ENCODE data around the gene USP11. TPM values are rescaled to one million over a fixed set of nuclear protein-coding genes. Genes with fewer than 3 reads are reported as not detected.
A peak's percentile ranks its signal among the peaks of the same experiment; 100 is the strongest.

The USP11 gene
- total and polyA plus RNA-seq, 2 experiments from 2014 or later = 64.2 to 65.1 TPM

- no peak for TF ChIP-seq ETS1 (IDR thresholded peaks at IDR 0.05)
These were observed 40.9 kb upstream of the USP11 start (continued) for GRCh38 chrX:47191806-47192401.

- peak within 1 kb of the TSS; percentile 98 for H3K27ac Mint-ChIP-seq
- no peaks in the 10 kb centered on the region for H3F3A ChIP-seq (replicated peaks; ENCODE audit: low read depth)
- no peaks in the 10 kb centered on the region for H3K27me3 ChIP-seq (ENCODE audit: insufficient read depth)
- H3K9me2 ChIP-seq (ENCODE audit: insufficient read depth) = no peaks in the 10 kb centered on the region
- H3K27ac ChIP-seq (ENCODE audit: low read depth) = peak within 1 kb of the TSS; percentile 91; the same call in 1 of the 2 replicates
- TF ChIP-seq STAT1 (IDR thresholded peaks at IDR 0.05; ENCODE audit: unreplicated experiment) (no peak), POLR2AphosphoS5 (IDR thresholded peaks at IDR 0.05; ENCODE audit: low read depth) (peak; percentile 86), ZNF331 (CRISPR knock-in tag; IDR thresholded peaks at IDR 0.05; ENCODE audit: low read depth) (no peak), CTCF (conservative IDR thresholded peaks at IDR 0.05; ENCODE audit: low read depth in 2 of 2) (peak; percentile 73 to 82)
- H3K36me3 ChIP-seq (ENCODE audit: insufficient read depth) = no peaks in the 10 kb centered on the region; the same call in 1 of the 2 replicates
- H4K20me1 ChIP-seq (replicated peaks; ENCODE audit: insufficient read depth) = peaks cover 8% of the 10 kb centered on the region
- peak within 1 kb of the TSS; percentile 94 for H3K4me3 Mint-ChIP-seq
- H2AFZ ChIP-seq = no peak within 1 kb of the TSS
- H3K4me2 ChIP-seq = peak within 1 kb of the TSS; percentile 86
- H3K4me1 ChIP-seq (ENCODE audit: insufficient read depth) = peaks cover 28% of the 10 kb centered on the region
- DNase-seq (ENCODE audit: low spot score) = peak; percentile 95
- no peaks in the 10 kb centered on the region for H3K9me3 Mint-ChIP-seq
- ATAC-seq = peak; percentile 57
- peak within 1 kb of the TSS; percentile 82 for H3K4me3 ChIP-seq
- peaks cover 46% of the 10 kb centered on the region for H3K4me1 Mint-ChIP-seq
- H3K36me3 Mint-ChIP-seq (ENCODE audit: low read depth) = peaks cover 41% of the 10 kb centered on the region
- H3K27me3 Mint-ChIP-seq (ENCODE audit: insufficient read depth, low read depth, poor library complexity) = peaks cover 29% of the 10 kb centered on the region
- H3K79me2 ChIP-seq (replicated peaks; ENCODE audit: insufficient read depth) = peaks cover 49% of the 10 kb centered on the region
These were observed 39.2 kb upstream of the USP11 start, which contains the start of gene UBA1 for GRCh38 chrX:47193475-47194193. TSS of gene UBA1 (plus strand) at chrX:47193829. CDS start at chrX:47198803, 4,974 bp downstream.

GRCh38 chrX:47194194-47194787, 38.5 kb upstream of the USP11 start:
- H3K4me2 ChIP-seq = peak overlapping the region; percentile 86
- H3K79me2 ChIP-seq (replicated peaks; ENCODE audit: insufficient read depth) = peaks cover 49% of the 10 kb centered on the region
- ATAC-seq = no peak
- Mint-ChIP-seq H3K4me1 (peaks cover 49% of the 10 kb centered on the region), H3K27ac (peak overlapping the region; percentile 98), H3K27me3 (ENCODE audit: insufficient read depth, low read depth, poor library complexity) (peaks cover 30% of the 10 kb centered on the region), H3K9me3 (no peaks in the 10 kb centered on the region), H3K36me3 (ENCODE audit: low read depth) (peaks cover 48% of the 10 kb centered on the region), H3K4me3 (peak overlapping the region; percentile 94)
- peak overlapping the region; percentile 82 for H3K4me3 ChIP-seq
- no peak overlapping the region for H2AFZ ChIP-seq
- H3K9me2 ChIP-seq (ENCODE audit: insufficient read depth) = no peaks in the 10 kb centered on the region
- H3K4me1 ChIP-seq (ENCODE audit: insufficient read depth) = peaks cover 28% of the 10 kb centered on the region
- H4K20me1 ChIP-seq (replicated peaks; ENCODE audit: insufficient read depth) = peaks cover 8% of the 10 kb centered on the region
- H3K27me3 ChIP-seq (ENCODE audit: insufficient read depth) = no peaks in the 10 kb centered on the region
- H3F3A ChIP-seq (replicated peaks; ENCODE audit: low read depth) = no peaks in the 10 kb centered on the region
- H3K27ac ChIP-seq (ENCODE audit: low read depth) = peak overlapping the region; percentile 91; the same call in 1 of the 2 replicates
- H3K36me3 ChIP-seq (ENCODE audit: insufficient read depth) = peaks cover 2% of the 10 kb centered on the region; the same call in 1 of the 2 replicates
- DNase-seq (ENCODE audit: low spot score) = no peak
- TF ChIP-seq EZH2phosphoT487 (IDR thresholded peaks at IDR 0.05; ENCODE audit: unreplicated experiment) (no peak), NANOG (IDR thresholded peaks at IDR 0.05; ENCODE audit: borderline replicate concordance) (no peak), POLR2AphosphoS5 (IDR thresholded peaks at IDR 0.05; ENCODE audit: low read depth) (no peak), ZNF331 (CRISPR knock-in tag; IDR thresholded peaks at IDR 0.05; ENCODE audit: low read depth) (no peak), STAT1 (IDR thresholded peaks at IDR 0.05; ENCODE audit: unreplicated experiment) (no peak), CREB1 (CRISPR knock-in tag; IDR thresholded peaks at IDR 0.05; ENCODE audit: low read depth) (no peak), REST (IDR thresholded peaks at IDR 0.05; ENCODE audit: unreplicated experiment) (no peak), ZNF114 (CRISPR knock-in tag; IDR thresholded peaks at IDR 0.05) (no peak), CTCF (conservative IDR thresholded peaks at IDR 0.05; ENCODE audit: low read depth in 2 of 2) (no peak), EZH2 (IDR thresholded peaks at IDR 0.05; ENCODE audit: low read depth, unreplicated experiment) (no peak)
